ENCODE data around the gene NOTCH2.

NOTCH2 gene

GRCh38 chr1:119911775-119912174 is 157.7 kb downstream of the NOTCH2 start:
- Histone ChIP-seq H2AFZ (ENCODE audit: low read length) (no peak overlapping the region), H3K36me3 (replicated peaks; ENCODE audit: insufficient read depth, low read length) (no peaks in the 10 kb centered on the region; the same call in 1 of the 2 replicates), H4K20me1 (ENCODE audit: insufficient read depth, low read length) (no peaks in the 10 kb centered on the region), H3K27me3 (replicated peaks; ENCODE audit: insufficient read depth, low read length) (no peaks in the 10 kb centered on the region), H3F3A (ENCODE audit: insufficient read depth, low read length) (no peaks in the 10 kb centered on the region), H3K4me1 (ENCODE audit: low read length) (no peaks in the 10 kb centered on the region), H3K9me3 (replicated peaks; ENCODE audit: insufficient read depth, low read length) (no peaks in the 10 kb centered on the region), H3K9me2 (replicated peaks; ENCODE audit: insufficient read depth, low read length) (no peaks in the 10 kb centered on the region), H3K79me2 (ENCODE audit: low read length) (no peaks in the 10 kb centered on the region), H3K27ac (ENCODE audit: low read length) (no peak overlapping the region), H3K4me2 (ENCODE audit: low read depth, low read length) (no peak overlapping the region), H3K9ac (ENCODE audit: low read length) (no peak overlapping the region), H3K4me3 (ENCODE audit: low read length) (no peak overlapping the region)
- TF ChIP-seq EZH2phosphoT487 (IDR thresholded peaks at IDR 0.05; ENCODE audit: low read length): no peak
- TF ChIP-seq EZH2 (optimal IDR thresholded peaks at IDR 0.05; ENCODE audit: low read depth, low read length): no peak
- TF ChIP-seq, protein P1, sequence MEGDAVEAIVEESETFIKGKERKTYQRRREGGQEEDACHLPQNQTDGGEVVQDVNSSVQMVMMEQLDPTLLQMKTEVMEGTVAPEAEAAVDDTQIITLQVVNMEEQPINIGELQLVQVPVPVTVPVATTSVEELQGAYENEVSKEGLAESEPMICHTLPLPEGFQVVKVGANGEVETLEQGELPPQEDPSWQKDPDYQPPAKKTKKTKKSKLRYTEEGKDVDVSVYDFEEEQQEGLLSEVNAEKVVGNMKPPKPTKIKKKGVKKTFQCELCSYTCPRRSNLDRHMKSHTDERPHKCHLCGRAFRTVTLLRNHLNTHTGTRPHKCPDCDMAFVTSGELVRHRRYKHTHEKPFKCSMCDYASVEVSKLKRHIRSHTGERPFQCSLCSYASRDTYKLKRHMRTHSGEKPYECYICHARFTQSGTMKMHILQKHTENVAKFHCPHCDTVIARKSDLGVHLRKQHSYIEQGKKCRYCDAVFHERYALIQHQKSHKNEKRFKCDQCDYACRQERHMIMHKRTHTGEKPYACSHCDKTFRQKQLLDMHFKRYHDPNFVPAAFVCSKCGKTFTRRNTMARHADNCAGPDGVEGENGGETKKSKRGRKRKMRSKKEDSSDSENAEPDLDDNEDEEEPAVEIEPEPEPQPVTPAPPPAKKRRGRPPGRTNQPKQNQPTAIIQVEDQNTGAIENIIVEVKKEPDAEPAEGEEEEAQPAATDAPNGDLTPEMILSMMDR (IDR thresholded peaks at IDR 0.05; ENCODE audit: low read length): no peak
- no peak for DNase-seq

DNA sequence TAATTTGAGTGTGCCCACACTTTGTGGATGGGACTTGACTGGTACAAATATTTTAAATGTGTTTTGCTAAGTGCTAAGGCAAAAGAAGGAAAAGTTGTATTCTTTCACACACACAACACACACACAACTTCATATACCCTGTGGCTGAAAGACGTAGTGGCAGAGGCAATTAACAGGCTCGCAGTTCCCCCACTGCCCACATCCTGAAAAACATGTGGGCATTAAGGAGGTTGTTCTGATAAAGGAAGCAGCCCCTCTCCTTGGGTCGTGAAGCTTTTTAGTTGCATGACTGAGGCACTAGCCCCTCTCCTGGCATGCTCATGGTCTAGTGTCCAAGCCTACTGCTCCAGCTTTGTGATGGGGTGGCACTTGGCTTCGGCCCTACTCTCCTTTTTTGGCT is 158.8 kb downstream of the NOTCH2 start:
- no peaks in the 10 kb centered on the region for H3K27me3 ChIP-seq (replicated peaks; ENCODE audit: insufficient read depth, low read length)
- no peak overlapping the region for H3K27ac ChIP-seq (ENCODE audit: low read length)
- H3K36me3 ChIP-seq (replicated peaks; ENCODE audit: insufficient read depth, low read length): no peaks in the 10 kb centered on the region; the same call in 1 of the 2 replicates
- no peaks in the 10 kb centered on the region for H3F3A ChIP-seq (ENCODE audit: insufficient read depth, low read length)
- DNase-seq: no peak
- no peaks in the 10 kb centered on the region for H3K79me2 ChIP-seq (ENCODE audit: low read length)
- H3K4me1 ChIP-seq (ENCODE audit: low read length): no peaks in the 10 kb centered on the region
- no peak overlapping the region for H3K4me3 ChIP-seq (ENCODE audit: low read length)
- H4K20me1 ChIP-seq (ENCODE audit: insufficient read depth, low read length): no peaks in the 10 kb centered on the region
- TF ChIP-seq, protein P1 (IDR thresholded peaks at IDR 0.05; ENCODE audit: low read length): no peak
- TF ChIP-seq EZH2phosphoT487 (IDR thresholded peaks at IDR 0.05; ENCODE audit: low read length): no peak
- no peak for TF ChIP-seq EZH2 (optimal IDR thresholded peaks at IDR 0.05; ENCODE audit: low read depth, low read length)
- H3K4me2 ChIP-seq (ENCODE audit: low read depth, low read length): no peak overlapping the region
- no peak overlapping the region for H2AFZ ChIP-seq (ENCODE audit: low read length)
- no peaks in the 10 kb centered on the region for H3K9me3 ChIP-seq (replicated peaks; ENCODE audit: insufficient read depth, low read length)
- H3K9ac ChIP-seq (ENCODE audit: low read length): no peak overlapping the region
- H3K9me2 ChIP-seq (replicated peaks; ENCODE audit: insufficient read depth, low read length): no peaks in the 10 kb centered on the region

- H3K36me3 ChIP-seq (replicated peaks; ENCODE audit: insufficient read depth, low read length): no peaks in the 10 kb centered on the region; the same call in 1 of the 2 replicates
- H3K79me2 ChIP-seq (ENCODE audit: low read length): no peaks in the 10 kb centered on the region
- DNase-seq: no peak
- no peak overlapping the region for H3K9ac ChIP-seq (ENCODE audit: low read length)
- no peak overlapping the region for H3K27ac ChIP-seq (ENCODE audit: low read length)
- no peak overlapping the region for H3K4me3 ChIP-seq (ENCODE audit: low read length)
- no peaks in the 10 kb centered on the region for H3K27me3 ChIP-seq (replicated peaks; ENCODE audit: insufficient read depth, low read length)
- H2AFZ ChIP-seq (ENCODE audit: low read length): no peak overlapping the region
- TF ChIP-seq EZH2phosphoT487 (IDR thresholded peaks at IDR 0.05; ENCODE audit: low read length): no peak
- no peak for TF ChIP-seq EZH2 (optimal IDR thresholded peaks at IDR 0.05; ENCODE audit: low read depth, low read length)
- TF ChIP-seq, protein P1 (IDR thresholded peaks at IDR 0.05; ENCODE audit: low read length): no peak
- H3K4me2 ChIP-seq (ENCODE audit: low read depth, low read length): no peak overlapping the region
- no peaks in the 10 kb centered on the region for H3F3A ChIP-seq (ENCODE audit: insufficient read depth, low read length)
- H4K20me1 ChIP-seq (ENCODE audit: insufficient read depth, low read length): no peaks in the 10 kb centered on the region
- H3K4me1 ChIP-seq (ENCODE audit: low read length): no peaks in the 10 kb centered on the region
- no peaks in the 10 kb centered on the region for H3K9me3 ChIP-seq (replicated peaks; ENCODE audit: insufficient read depth, low read length)
- no peaks in the 10 kb centered on the region for H3K9me2 ChIP-seq (replicated peaks; ENCODE audit: insufficient read depth, low read length)
These were observed 159.4 kb downstream of the NOTCH2 start for GRCh38 chr1:119909890-119910596.
